SH-SY5Y (cell line): ENCODE measurements around the gene VAV3.

Experiments
- GATA2 ChIP-seq: IDR thresholded peaks from 2 replicates; pipeline ENCODE4 v1.6.1; 2011; ENCODE audit warnings: mild to moderate bottlenecking, low read depth, low read length
- GATA3 ChIP-seq: IDR thresholded peaks from 2 replicates; pipeline ENCODE4 v1.6.1; 2011; ENCODE audit warnings: low read depth, mild to moderate bottlenecking, low read length, moderate library complexity

GRCh38 chr1:107726860-107727259, 238.1 kb downstream of the VAV3 start:
- TF ChIP-seq GATA3 = no peak
- no peak for TF ChIP-seq GATA2
